ENCODE results near the gene VPS9D1.

GRCh38 chr16:89669755-89670154, 50.9 kb downstream of the VPS9D1 start:
- no peak for TF ChIP-seq CTCF (IDR thresholded peaks at IDR 0.05)
- TF ChIP-seq POLR2AphosphoS5 (IDR thresholded peaks at IDR 0.05; ENCODE audit: low read depth, low read length): no peak
- no peak for TF ChIP-seq REST (IDR thresholded peaks at IDR 0.05; ENCODE audit: insufficient read depth in 1 of 2, low read depth in 2 of 2, low read length in 1 of 2)
- no peak for TF ChIP-seq SIN3A (IDR thresholded peaks at IDR 0.05; ENCODE audit: borderline replicate concordance, insufficient read depth, low read depth, low read length)
